Measurements from ENCODE around the gene TMEM242.
"Not testable (repeated sequence)": the region's sequence is repeated elsewhere in the genome, so short reads cannot be mapped to it uniquely, and the experiment has no call there.

The TMEM242 gene

DNA sequence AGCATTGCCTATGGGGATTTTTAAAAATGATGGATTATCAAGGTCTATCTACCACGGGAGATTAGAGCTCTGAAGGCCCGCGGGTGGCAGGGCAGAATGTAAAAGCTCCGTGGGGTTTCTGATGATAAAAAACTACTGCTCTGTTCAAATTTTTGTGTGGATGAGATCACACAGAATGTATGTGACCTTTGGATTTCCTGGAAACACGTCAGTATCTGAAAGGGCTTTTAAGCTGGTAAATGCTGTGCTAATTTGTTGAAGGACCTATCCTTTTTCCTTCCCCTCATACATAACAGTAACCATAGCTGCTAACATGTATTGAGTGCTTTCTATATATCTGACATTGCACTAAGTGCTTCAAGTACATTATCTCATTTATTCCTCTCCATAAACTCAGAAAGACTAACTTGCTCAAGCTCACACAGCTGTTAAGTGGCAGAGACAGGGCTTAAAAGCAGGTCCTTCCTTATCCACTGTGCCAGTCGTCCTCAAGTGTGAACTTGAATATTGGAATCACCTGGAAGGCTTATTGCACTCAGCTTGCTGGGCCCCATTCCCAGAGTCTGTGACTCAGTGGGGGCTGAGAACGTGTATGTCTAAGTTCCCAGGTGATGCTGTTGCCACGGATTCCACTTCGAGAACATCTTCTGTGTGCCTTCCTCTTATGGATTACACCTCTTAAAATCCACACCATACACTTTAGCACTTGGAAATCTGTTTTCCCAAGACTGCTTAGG is 1.9 kb upstream of the TMEM242 start:
- Histone ChIP-seq H3K27ac (ENCODE audit: low read depth, low read length) (no peak overlapping the region), H3K4me3 (ENCODE audit: low read depth in 1 of 2, low read length in 2 of 2) (no peak overlapping the region), H3K9me3 (ENCODE audit: control insufficient read depth in 1 of 2, low read length in 2 of 2) (no peaks in the 10 kb centered on the region), H3K36me3 (ENCODE audit: control insufficient read depth in 1 of 2, insufficient read depth in 2 of 2, low read length in 2 of 2) (peaks cover 4 to 6% of the 10 kb centered on the region in 2 donors), H3K27me3 (ENCODE audit: control insufficient read depth in 1 of 2, insufficient read depth in 2 of 2, low read length in 2 of 2) (peaks cover 0 to 10% of the 10 kb centered on the region in 2 donors), H3K9ac (ENCODE audit: low read depth in 1 of 2, low read length in 2 of 2) (no peak overlapping the region), H3K4me1 (ENCODE audit: control insufficient read depth in 1 of 2, insufficient read depth in 2 of 2, low read length in 2 of 2) (peaks cover 14 to 24% of the 10 kb centered on the region in 2 donors)

DNA sequence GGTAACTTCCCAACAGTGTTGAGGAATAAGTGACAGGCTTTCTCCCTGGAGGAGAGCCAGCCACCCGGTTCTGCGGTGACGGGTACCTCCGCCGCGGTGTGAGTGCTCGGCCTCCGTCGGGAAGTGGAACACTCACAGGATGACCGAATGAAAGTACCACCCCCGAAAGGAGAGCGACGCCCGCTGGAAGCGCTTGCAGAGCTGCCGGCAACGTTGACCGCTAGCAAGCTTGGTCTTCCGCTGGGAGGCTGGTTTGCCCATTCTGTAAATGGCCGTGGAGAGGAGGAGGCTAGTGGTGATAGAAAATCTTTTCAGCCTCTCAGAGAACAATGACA is 614 bp upstream of the TMEM242 start:
- H3K27me3 ChIP-seq (ENCODE audit: control insufficient read depth in 1 of 2, insufficient read depth in 2 of 2, low read length in 2 of 2), result peaks cover 0 to 10% of the 10 kb centered on the region in 2 donors
- peak overlapping the region; percentile 83 for H3K27ac ChIP-seq (ENCODE audit: low read depth, low read length)
- H3K9me3 ChIP-seq (ENCODE audit: control insufficient read depth in 1 of 2, low read length in 2 of 2), result no peaks in the 10 kb centered on the region
- peaks cover 14 to 24% of the 10 kb centered on the region in 2 donors for H3K4me1 ChIP-seq (ENCODE audit: control insufficient read depth in 1 of 2, insufficient read depth in 2 of 2, low read length in 2 of 2)
- peak overlapping the region; percentile 92 to 98 for H3K4me3 ChIP-seq (ENCODE audit: low read depth in 1 of 2, low read length in 2 of 2)
- H3K9ac ChIP-seq (ENCODE audit: low read depth in 1 of 2, low read length in 2 of 2), result peak overlapping the region; percentile 87 to 91
- peaks cover 7 to 13% of the 10 kb centered on the region in 2 donors for H3K36me3 ChIP-seq (ENCODE audit: control insufficient read depth in 1 of 2, insufficient read depth in 2 of 2, low read length in 2 of 2)

DNA sequence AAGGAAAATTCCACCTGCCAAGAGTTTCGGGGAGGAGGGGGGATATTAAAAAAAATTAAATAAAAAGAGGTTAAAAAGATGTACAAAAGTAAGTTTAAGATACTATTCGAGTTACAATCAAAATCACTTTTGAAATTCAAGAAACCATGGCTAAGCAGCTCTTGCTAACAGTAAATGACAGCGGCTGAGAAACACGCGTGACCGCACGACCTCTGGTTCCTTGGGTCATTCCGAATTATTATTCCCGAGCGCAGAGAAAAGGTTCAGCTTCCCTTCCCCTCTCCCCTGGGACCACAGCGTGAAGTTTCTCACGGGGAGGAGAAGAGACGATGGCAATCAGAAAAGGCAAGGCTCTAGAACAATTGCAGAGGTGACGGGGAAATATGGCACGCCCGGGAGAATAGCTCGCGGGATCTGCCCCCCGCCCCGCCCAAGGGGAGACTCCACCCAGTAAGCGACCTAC is 496 bp downstream of the TMEM242 start:
- Histone ChIP-seq H3K9me3 (ENCODE audit: control insufficient read depth in 1 of 2, low read length in 2 of 2) (no peaks in the 10 kb centered on the region), H3K27me3 (ENCODE audit: control insufficient read depth in 1 of 2, insufficient read depth in 2 of 2, low read length in 2 of 2) (peaks cover 0 to 10% of the 10 kb centered on the region in 2 donors), H3K27ac (ENCODE audit: low read depth, low read length) (peak overlapping the region; percentile 83), H3K9ac (ENCODE audit: low read depth in 1 of 2, low read length in 2 of 2) (peak overlapping the region; percentile 87 to 91), H3K36me3 (ENCODE audit: control insufficient read depth in 1 of 2, insufficient read depth in 2 of 2, low read length in 2 of 2) (peaks cover 11 to 22% of the 10 kb centered on the region in 2 donors), H3K4me3 (ENCODE audit: low read depth in 1 of 2, low read length in 2 of 2) (peak overlapping the region; percentile 92 to 98), H3K4me1 (ENCODE audit: control insufficient read depth in 1 of 2, insufficient read depth in 2 of 2, low read length in 2 of 2) (peaks cover 14 to 24% of the 10 kb centered on the region in 2 donors)

DNA sequence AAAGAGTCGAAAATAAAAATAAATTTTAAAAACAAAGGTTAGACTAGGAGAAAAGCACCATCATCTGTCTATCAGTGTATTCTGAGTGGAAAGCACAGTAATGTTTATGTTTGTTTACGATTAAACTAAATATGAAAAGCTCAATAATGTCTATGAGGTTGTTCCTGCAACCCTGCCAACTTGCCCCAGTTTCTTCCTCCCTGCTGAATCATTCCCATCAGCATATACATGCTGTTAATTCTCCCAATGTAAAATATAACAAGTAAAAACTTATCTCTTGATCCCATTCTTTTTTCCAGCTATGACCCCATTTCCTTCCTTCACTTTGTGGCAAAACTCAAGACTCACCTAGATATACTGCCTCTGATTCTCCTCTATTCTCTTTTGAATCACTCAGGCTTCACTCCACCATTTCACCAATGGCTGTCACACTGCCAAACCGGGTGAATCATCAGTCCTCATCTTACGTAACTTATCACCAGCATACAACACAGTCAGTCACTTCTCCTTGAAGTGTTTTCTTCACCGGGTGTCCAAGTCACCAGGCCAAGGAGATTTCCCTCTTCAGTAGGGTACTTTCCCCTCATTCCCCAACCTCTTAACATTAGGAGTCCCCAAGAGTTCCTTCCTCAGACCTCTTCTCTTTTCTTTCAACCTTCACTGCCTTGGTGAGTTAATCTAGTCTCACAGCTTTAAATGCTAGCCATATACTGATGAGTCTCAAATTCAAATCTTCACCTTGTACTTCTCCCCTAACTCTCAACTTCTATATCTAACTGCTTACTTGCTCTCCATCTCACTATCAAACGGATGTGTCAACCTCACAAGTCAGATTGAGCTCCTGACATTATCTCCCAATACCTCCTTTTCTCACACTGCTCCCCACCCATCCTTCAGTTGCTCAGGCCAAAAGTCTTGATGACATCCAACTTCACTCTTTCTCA is 6.2 kb downstream of the TMEM242 start:
- peaks cover 32 to 59% of the 10 kb centered on the region in 2 donors for H3K36me3 ChIP-seq (ENCODE audit: control insufficient read depth in 1 of 2, insufficient read depth in 2 of 2, low read length in 2 of 2)
- peaks cover 2 to 9% of the 10 kb centered on the region in 2 donors for H3K4me1 ChIP-seq (ENCODE audit: control insufficient read depth in 1 of 2, insufficient read depth in 2 of 2, low read length in 2 of 2)
- H3K4me3 ChIP-seq (ENCODE audit: low read depth in 1 of 2, low read length in 2 of 2), result no peak overlapping the region
- H3K27ac ChIP-seq (ENCODE audit: low read depth, low read length), result no peak overlapping the region
- H3K27me3 ChIP-seq (ENCODE audit: control insufficient read depth in 1 of 2, insufficient read depth in 2 of 2, low read length in 2 of 2), result no peaks in the 10 kb centered on the region
- no peak overlapping the region for H3K9ac ChIP-seq (ENCODE audit: low read depth in 1 of 2, low read length in 2 of 2)
- no peaks in the 10 kb centered on the region for H3K9me3 ChIP-seq (ENCODE audit: control insufficient read depth in 1 of 2, low read length in 2 of 2)

DNA sequence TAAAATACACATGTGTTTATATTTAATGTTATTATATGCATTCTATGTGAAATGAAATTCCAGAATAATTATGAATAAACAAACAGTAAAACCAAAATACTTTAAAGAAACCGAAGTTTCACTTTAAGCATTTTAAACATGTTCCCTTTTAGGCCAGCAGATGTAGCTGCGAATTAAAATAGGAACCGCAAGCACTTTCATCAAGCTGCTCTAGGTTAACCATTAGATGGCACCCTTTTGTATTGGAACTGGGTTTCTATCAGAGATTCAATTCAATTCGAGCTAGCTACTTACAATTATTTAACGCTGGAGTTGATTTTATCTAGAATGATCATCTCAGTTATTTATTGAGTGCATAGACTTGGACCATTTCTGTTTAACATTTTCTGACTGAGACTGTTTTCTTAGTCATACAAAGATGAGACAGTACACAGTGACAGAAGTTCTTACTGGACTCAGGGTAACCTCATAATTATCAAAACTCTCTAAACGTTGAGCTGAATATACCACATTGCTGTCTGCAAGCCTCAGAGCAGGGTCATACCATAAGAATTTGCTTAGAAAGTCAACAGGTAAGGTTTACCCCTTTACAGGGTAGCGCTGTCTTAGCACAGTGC is 8.5 kb downstream of the TMEM242 start:
- H3K27ac ChIP-seq (ENCODE audit: low read depth, low read length), result no peak overlapping the region
- peaks cover 28 to 66% of the 10 kb centered on the region in 2 donors for H3K36me3 ChIP-seq (ENCODE audit: control insufficient read depth in 1 of 2, insufficient read depth in 2 of 2, low read length in 2 of 2)
- peaks cover 0 to 8% of the 10 kb centered on the region in 2 donors for H3K4me1 ChIP-seq (ENCODE audit: control insufficient read depth in 1 of 2, insufficient read depth in 2 of 2, low read length in 2 of 2)
- H3K4me3 ChIP-seq (ENCODE audit: low read depth in 1 of 2, low read length in 2 of 2), result no peak overlapping the region
- no peaks in the 10 kb centered on the region for H3K27me3 ChIP-seq (ENCODE audit: control insufficient read depth in 1 of 2, insufficient read depth in 2 of 2, low read length in 2 of 2)
- H3K9me3 ChIP-seq (ENCODE audit: control insufficient read depth in 1 of 2, low read length in 2 of 2), result no peaks in the 10 kb centered on the region
- no peak overlapping the region for H3K9ac ChIP-seq (ENCODE audit: low read depth in 1 of 2, low read length in 2 of 2)

DNA sequence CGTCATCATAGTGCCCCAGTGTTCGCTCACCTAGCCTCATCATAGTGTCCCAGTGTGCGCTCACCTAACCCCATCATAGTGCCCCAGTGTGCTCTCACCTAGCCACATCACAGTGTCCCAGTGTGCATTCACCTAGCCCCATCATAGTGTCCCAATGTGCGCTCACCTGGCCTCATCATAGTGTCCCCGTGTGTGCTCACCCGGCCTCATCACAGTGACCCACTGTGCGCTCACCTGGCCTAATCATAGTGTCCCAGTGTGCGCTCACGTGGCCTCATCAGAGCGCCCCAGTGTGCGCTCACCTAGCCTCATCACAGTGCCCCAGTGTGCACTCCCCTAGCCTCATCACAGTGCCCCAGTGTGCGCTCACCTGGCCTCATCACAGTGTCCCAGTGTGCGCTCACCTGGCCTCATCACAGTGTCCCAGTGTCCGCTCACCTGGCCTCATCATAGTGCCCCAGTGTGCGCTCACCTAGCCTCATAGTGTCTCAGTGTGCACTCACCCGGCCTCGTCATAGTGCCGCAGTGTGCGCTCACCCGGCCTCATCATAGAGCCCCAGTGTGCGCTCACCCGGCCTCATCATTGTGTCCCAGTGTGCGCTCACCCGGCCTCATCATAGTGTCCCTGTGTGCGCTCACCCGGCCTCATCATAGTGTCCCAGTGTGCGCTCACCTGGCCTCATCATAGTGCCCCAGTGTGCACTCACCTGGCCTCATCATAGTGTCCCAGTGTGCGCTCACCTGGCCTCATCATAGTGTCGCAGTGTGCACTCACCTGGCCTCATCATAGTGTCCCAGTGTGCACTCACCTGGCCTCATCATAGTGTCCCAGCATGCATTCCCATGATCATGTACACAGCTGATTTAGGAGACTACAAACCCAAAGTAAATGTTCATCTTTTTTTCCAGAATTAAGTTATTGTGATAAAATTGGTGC is 9.5 kb downstream of the TMEM242 start:
- Histone ChIP-seq H3K36me3 (ENCODE audit: control insufficient read depth in 1 of 2, insufficient read depth in 2 of 2, low read length in 2 of 2) (peaks cover 25 to 57% of the 10 kb centered on the region in 2 donors), H3K9me3 (ENCODE audit: control insufficient read depth in 1 of 2, low read length in 2 of 2) (no peaks in the 10 kb centered on the region), H3K4me1 (ENCODE audit: control insufficient read depth in 1 of 2, insufficient read depth in 2 of 2, low read length in 2 of 2) (peaks cover 0 to 8% of the 10 kb centered on the region in 2 donors)

DNA sequence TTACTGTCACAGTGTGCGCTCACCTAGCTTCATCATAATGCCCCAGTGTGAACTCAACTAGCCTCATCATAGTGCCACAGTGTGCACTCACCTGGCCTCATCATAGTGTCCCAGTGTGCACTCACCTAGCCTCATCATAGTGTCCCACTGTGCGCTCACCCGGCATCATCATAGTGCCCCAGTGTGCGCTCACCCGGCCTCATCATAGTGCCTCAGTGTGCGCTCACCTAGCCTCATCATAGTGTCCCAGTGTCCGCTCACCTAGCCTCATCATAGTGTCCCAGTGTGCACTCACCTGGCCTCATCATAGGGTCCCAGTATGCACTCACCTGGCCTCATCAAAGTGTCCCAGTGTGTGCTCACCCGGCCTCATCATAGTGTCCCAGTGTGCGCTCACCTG is 10.6 kb downstream of the TMEM242 start:
- Histone ChIP-seq H3K4me1 (ENCODE audit: control insufficient read depth in 1 of 2, insufficient read depth in 2 of 2, low read length in 2 of 2) (peaks cover 0 to 8% of the 10 kb centered on the region in 2 donors), H3K27me3 (ENCODE audit: control insufficient read depth in 1 of 2, insufficient read depth in 2 of 2, low read length in 2 of 2) (no peaks in the 10 kb centered on the region), H3K9me3 (ENCODE audit: control insufficient read depth in 1 of 2, low read length in 2 of 2) (no peaks in the 10 kb centered on the region), H3K4me3 (ENCODE audit: low read depth in 1 of 2, low read length in 2 of 2) (no peak overlapping the region), H3K9ac (ENCODE audit: low read depth in 1 of 2, low read length in 2 of 2) (no peak overlapping the region), H3K27ac (ENCODE audit: low read depth, low read length) (no peak overlapping the region), H3K36me3 (ENCODE audit: control insufficient read depth in 1 of 2, insufficient read depth in 2 of 2, low read length in 2 of 2) (peaks cover 22 to 50% of the 10 kb centered on the region in 2 donors)

More for the DNA sequence above, 9.5 kb downstream of the TMEM242 start:
- Histone ChIP-seq H3K27me3 (ENCODE audit: control insufficient read depth in 1 of 2, insufficient read depth in 2 of 2, low read length in 2 of 2) (no peaks in the 10 kb centered on the region), H3K4me3 (ENCODE audit: low read depth in 1 of 2, low read length in 2 of 2) (no peak overlapping the region), H3K27ac (ENCODE audit: low read depth, low read length) (no peak overlapping the region), H3K9ac (ENCODE audit: low read depth in 1 of 2, low read length in 2 of 2) (peak overlapping the region in 1 of 2 donors; percentile 3)

DNA sequence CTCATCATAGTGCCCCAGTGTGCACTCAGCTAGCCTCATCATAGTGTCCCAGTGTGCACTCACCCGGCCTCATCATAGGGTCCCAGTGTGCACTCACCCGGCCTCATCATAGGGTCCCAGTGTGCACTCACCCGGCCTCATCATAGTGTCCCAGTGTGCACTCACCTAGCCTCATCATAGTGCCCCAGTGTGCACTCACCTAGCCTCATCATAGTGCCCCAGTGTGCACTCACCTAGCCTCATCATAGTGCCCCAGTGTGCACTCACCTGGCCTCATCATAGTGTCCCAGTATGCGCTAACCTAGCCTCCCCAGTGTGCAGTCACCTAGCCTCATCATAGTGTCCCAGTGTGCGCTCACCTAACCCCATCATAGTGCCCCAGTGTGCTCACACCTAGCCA is 12.6 kb downstream of the TMEM242 start:
- not testable (repeated sequence) for H3K9me3 ChIP-seq (ENCODE audit: control insufficient read depth in 1 of 2, low read length in 2 of 2); H3K4me1 ChIP-seq (ENCODE audit: control insufficient read depth in 1 of 2, insufficient read depth in 2 of 2, low read length in 2 of 2); H3K9ac ChIP-seq (ENCODE audit: low read depth in 1 of 2, low read length in 2 of 2); H3K4me3 ChIP-seq (ENCODE audit: low read depth in 1 of 2, low read length in 2 of 2); H3K27ac ChIP-seq (ENCODE audit: low read depth, low read length); H3K27me3 ChIP-seq (ENCODE audit: control insufficient read depth in 1 of 2, insufficient read depth in 2 of 2, low read length in 2 of 2)
- peaks cover 18 to 36% of the 10 kb centered on the region in 2 donors for H3K36me3 ChIP-seq (ENCODE audit: control insufficient read depth in 1 of 2, insufficient read depth in 2 of 2, low read length in 2 of 2)

DNA sequence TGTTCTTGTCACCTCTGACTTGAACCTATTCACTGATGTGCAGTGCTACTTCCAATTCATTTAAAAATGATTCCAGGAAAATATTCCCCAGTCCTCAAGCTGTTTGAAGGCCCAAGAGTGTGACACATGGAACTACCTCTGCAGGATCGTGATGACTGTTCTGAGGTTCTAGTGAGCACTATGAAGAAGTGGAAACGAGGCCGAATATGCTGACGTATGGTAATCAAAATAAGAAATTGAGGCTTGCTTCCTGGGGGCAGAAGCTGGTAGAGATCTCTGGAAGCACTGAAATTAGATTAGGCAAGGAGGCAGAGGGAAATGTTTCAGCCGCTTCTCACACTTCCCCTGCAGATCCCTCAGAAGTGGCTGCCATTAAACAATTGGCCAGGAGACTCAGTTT is 15.7 kb downstream of the TMEM242 start:
- H3K4me1 ChIP-seq (ENCODE audit: control insufficient read depth in 1 of 2, insufficient read depth in 2 of 2, low read length in 2 of 2), result peaks cover 26 to 36% of the 10 kb centered on the region in 2 donors
- H3K4me3 ChIP-seq (ENCODE audit: low read depth in 1 of 2, low read length in 2 of 2), result no peak overlapping the region
- no peak overlapping the region for H3K9ac ChIP-seq (ENCODE audit: low read depth in 1 of 2, low read length in 2 of 2)
- H3K36me3 ChIP-seq (ENCODE audit: control insufficient read depth in 1 of 2, insufficient read depth in 2 of 2, low read length in 2 of 2), result peaks cover 5 to 18% of the 10 kb centered on the region in 2 donors
- no peaks in the 10 kb centered on the region for H3K9me3 ChIP-seq (ENCODE audit: control insufficient read depth in 1 of 2, low read length in 2 of 2)
- no peak overlapping the region for H3K27ac ChIP-seq (ENCODE audit: low read depth, low read length)
- H3K27me3 ChIP-seq (ENCODE audit: control insufficient read depth in 1 of 2, insufficient read depth in 2 of 2, low read length in 2 of 2), result no peaks in the 10 kb centered on the region
